Measurements from ENCODE around the gene PPL.
"Not testable (repeated sequence)": the region's sequence is repeated elsewhere in the genome, so short reads cannot be mapped to it uniquely, and the experiment has no call there.

PPL gene

DNA sequence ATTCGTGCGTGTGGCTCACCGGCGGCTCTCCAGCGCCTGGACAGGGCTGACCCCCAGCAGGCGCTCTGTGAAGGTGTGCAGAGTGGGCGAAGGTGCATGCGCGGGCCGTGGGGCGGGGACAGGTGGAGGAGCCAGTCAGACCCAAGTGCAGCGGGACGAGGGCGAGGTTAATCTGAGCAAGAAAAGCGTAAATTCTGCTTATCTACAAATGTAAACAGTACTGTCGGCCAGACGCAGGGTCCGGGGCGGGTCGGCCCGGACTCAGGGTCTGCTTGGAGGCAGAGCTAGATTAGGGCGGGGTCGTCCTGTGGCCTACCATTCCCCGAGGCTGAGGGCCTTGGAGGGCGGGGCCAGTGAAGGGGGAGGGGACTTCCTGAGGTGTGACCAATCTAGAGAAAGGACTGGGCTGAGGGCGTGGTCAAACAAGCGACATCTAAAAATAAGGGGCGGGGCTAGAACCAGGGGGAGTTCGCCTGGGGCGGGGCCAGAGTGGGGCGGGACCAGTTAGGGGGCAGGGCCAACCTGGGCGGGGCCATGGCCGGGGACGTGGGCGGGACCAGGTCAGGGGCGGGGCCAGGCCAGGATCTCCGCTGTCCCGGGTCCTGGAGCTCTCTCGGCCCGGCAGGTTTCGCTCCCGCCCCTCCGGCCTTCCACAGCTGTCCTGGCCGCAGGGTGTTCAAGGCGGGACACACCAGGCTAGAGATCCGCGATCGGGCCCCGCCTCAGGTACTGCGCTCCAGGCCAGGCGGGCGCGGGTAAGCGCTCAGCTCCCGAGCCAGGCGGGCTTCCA, 21.0 kb upstream of the PPL start, which contains the start of gene SEC14L5:
SEC14L5 (plus strand) TSS at position 611 of the 790 bp plus-strand sequence. CDS start 994 bp downstream, outside the sequence.
- peak; percentile 61 for DNase-seq (ENCODE audit: low read depth)

DNA sequence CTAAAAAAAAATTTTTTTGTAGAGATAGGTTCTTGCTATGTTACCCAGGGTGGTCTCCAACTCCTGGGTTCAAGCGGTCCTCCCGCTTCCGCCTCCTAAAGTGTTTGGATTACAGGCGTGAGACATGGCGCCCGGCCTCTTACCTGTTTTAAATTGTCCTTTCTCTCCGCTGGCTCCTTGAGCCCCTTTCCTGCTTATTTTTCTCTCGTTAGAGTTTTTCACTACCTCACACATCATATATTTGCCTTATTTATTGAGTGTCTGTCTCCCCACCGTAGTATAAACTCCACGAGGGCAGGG, 20.4 kb upstream of the PPL start:
- no peak for DNase-seq (ENCODE audit: low read depth)

DNA sequence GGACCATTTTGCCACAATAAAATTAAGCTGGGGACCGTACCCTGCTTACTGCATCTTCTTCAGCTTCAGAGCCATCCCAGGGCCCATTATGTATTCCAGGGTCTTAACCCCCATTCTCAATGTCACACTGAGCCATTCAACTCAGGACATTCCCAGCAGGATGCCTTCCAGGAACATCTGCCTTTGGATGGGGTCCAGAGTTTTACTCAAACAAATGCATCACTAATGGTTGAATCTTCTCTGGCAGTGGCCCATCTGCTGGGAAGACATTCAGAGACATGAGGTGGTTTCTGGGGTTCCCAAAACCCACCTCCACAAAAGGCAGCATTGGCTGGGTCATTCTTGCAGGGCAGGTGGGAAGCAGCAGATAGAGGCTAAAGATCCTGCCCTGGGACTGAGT, 17.8 kb upstream of the PPL start:
- no peak for DNase-seq (ENCODE audit: low read depth)

DNA sequence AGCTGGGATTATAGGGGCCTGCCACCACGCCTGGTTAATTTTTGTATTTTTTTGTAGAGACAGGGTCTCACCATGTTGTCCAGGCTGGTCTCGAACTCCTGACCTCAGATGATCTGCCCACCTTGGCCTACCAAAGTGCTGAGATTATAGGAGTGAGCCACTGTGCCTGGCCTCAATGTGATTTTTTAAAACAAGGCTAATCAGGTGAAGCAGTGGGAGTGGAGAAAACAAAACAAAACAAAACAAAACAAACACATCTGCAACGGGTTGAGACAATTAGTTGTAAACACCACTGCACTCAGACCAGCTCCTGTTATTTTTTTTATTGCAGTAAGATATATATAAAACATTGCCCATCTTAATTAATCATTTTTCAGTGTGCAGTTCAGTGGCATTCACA, 14.6 kb upstream of the PPL start:
- DNase-seq (ENCODE audit: low read depth): not testable (repeated sequence)

DNA sequence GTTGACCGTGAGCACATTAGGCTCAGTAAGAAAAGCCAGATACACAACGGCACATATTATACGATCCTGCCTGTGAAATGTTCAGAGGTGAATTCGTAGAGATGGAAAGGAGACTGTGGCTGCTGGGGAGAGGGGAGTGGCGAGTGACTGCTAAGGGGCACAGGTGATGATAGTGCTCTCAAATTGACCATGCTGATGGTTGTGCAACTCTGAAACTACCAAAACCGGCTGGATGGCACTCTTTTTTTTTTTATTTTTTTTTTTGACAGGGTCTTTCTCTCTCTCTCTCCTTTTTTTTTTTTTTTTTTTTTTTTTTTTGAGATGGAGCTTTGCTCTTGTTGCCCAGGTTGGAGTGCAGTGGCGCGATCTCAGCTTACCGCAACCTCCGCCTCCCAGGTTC, 13.0 kb upstream of the PPL start:
- DNase-seq (ENCODE audit: low read depth): no peak

DNA sequence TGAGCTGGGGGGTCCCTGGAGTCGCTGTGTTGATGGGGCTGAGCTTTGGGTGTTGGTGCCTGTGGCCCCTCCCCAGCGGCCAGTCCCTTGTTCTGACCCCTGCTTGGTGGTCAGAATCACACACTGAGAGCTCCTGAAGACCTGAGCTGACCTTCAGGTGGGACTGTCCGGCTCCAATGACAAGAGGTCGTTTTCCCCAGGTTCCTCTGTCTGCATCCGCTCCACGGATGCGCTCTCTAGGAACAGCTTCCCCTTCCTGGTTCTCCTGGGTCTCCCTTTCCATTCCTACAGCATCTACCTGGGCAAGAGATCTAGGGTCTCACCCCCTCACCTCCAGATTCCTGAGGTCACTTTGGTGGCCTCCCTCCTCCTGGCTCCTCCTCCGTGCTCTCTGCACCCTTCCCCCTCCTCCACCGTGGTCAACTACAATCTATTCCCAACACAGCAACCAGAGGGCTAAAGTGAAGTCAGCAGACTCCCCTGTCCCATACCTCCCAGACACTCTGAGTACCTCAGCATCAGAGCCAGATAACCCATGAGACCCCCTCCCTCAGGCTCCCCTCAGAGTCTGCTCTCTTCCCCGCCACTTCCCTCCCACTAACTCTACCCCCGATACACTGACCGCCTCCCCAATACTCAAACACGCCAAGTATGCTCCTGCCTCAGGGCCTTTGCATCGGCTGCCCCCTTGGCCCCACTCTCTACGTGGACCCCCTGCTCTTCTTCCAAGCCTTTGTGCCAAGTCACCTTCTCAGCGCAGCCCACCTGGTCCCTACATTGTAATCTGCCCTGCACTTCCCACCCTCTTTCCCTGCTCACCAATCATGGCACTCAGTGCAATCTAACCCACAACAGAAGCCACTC, 12.2 kb upstream of the PPL start:
- no peak for DNase-seq (ENCODE audit: low read depth)

DNA sequence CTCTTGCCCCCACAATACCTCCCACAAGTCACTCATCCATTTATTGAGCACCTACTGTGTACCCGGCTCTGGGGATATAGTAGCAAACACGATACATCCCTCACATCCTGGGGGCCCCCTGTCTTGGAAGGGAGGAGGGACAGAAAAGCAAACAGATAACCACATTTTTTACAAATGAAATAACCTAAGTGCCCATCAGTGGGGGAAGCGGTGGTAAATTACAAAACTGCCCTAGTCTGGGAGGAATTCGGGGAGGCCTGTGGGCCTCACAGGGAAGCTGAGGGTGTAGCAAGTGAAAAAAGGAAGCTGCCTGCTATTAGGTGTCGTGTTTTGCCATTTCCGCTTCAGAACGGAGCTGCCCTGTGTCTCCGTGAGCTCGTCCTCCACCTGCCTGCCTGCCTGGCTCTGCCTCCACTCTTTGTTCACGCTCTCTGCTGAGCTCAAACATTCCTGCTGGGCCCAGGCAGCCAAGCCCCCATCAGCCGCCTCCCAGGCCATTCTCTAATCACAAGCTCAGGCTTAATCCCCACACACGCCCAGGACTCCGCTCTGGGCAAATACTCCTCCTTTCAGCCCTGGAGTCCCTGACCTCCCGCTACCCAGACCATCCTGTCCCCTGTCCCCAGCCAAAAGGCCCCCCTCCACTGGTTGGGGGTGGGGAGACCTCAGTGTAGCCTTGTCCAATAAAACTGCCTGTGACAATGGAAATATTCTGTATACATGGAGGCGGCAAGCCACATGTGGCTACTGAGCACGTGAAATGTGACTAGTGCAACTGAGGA, 11.0 kb upstream of the PPL start:
- DNase-seq (ENCODE audit: low read depth): no peak

DNA sequence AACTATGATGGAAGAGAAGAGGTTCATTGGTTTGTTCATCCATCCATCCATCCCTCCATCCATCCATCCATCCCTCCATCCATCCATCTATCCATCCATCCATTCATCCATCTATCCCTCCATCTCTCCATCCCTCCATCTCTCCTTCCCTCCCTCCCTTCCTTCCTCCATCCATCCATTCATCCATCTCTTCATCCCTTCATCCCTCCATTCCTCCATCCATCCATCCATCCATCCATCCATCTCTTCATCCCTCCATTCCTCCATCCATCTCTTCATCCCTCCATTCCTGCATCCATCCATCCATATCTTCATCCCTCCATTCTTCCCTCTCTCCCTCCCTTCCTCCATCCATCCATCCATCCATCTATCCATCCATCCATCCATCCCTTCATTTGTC, 10.0 kb upstream of the PPL start:
- DNase-seq (ENCODE audit: low read depth): no peak

DNA sequence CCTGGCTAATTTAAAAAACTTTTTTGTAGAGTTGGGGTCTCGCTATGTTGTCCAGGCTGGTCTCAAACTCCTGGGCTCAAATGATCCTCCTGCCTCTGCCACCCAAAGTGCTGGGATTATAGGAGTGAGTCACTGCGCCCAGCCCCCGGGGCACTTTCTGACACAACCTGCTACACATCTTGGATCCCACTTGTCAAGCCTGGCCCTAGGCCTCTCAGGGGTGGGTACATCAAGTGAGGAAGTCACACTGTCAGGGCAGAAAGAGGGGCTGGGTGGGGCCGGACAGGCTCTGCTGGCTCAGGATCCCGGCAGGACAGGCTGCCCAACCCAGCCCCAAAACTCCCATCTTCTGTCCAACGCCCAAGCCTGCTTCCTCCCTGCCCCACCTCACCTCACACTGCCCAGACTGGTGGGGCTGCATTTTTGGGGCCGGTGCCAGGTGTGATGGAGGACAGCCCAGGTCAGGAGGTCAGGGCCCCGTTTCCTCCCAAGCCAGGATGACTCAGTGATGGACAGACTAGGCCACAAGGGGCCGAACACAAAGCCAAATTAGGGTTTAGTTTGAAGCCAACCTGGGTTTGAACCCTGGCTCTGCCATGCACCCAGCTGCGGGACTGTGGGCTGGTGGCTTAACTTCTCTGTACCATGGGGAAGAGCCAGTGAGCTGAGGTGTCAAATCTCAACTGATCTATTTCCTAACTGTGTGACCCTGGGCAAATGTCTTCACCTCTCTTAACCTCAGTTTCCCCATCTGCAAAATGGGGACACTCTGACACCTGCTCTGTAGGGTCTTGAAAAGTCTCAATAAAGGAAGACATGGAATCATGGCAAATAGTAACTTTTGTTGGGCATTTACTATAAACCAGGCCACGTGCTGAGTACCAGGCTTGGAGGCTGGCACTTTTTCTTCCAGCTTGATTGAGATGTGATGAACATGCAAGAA, 8.9 kb upstream of the PPL start:
- no peak for DNase-seq (ENCODE audit: low read depth)

DNA sequence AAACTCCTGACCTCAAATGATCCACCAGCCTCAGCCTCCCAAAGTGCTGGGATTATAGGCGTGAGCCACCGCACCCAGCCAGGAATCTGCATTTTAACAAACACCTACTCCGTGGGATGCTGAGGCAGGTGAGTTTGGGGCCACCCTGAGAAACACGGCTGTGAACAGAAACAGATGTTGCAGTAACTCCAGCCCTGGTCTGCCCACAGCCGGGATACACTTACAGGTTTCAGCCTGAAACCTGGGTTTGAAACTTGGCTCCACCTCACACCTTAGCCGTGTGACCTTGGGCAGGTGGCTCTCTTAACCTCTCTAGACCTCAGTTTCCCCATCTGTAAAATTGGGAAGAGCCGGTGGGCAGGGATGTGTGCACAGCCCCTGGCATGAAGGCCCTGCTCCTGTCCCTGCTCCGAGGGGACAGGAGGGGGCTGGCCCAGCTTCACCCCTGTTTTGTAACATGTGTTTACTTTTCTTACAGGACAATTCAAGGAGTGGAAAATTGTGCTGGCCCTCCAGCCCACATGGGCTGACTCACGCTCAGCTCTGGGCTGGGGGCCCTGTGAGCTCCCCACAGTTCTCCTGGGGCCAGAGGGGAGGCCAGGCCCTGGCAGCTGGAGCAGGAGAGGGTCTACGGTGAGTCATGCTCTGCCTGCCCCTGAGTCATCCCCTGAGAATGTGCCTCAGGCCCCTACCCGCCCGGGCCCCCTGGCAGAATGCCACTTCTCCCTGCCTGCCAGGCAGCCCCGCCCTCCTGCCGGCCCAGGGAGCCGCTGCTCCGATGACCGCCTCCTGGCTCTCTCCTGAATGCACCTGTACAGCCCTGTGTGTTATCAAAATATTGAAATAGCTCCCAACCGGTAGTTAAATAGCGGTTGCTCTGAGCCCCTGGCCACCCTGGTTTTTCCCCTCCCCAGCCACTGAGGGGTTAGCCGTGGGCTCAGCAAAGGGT, 7.7 kb upstream of the PPL start:
- DNase-seq (ENCODE audit: low read depth): peak; percentile 81

DNA sequence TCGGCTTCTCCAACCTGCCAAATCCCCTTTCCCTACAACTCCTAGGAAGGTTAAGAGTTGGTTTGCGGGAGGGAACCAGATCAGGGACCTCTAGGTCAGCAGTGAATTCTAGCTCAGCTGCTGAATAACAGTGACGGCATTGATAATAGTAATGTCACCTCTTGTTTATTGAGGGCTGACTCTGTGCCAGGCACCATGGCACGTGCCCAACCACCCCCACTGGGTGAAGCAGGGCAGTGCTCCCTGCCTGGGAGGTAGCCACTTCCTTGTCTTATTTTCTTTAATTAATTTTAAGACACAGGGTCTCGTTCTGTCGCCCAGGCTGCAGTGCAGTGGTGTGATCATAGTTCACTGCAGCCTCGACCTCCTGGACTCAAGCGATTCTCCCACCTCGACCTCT, 5.5 kb upstream of the PPL start:
- no peak for DNase-seq (ENCODE audit: low read depth)

DNA sequence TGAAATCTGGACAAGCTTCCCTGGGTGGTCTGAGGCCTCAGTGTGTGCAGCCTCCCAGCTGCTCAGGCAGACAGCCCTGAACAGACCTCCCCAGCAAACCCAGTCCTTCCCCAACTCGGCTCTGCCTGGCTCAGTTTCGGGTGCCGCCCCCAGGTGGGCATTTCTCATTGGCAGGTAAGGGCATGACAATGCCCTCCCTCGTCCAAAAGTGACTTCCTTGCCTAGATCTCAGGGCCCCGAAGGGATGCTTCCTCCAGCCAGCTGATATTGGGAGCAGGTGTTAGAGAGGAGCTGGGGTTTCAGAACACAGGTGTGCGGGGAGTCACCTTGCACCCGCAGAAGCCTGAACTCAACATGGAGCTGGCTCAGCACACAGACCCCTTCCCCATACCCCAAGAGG, 3.8 kb upstream of the PPL start:
- DNase-seq (ENCODE audit: low read depth): no peak

DNA sequence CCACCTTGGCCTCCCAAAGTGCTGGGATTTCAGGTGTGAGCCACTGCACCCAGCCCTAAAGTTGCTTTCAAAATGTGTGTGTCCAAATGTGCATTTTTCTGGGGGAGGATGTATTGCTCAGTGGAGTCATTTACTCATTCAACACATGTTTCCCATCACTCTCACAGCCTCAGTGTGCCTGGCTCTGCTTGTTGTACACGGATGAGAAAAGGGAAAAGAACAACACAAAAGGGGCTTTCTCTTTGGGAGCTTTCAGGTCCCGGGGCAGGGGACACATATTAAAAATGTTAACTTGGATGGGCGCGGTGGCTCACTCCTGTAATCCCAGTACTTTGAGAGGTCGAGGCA, 1.7 kb upstream of the PPL start:
- no peak for DNase-seq (ENCODE audit: low read depth)

DNA sequence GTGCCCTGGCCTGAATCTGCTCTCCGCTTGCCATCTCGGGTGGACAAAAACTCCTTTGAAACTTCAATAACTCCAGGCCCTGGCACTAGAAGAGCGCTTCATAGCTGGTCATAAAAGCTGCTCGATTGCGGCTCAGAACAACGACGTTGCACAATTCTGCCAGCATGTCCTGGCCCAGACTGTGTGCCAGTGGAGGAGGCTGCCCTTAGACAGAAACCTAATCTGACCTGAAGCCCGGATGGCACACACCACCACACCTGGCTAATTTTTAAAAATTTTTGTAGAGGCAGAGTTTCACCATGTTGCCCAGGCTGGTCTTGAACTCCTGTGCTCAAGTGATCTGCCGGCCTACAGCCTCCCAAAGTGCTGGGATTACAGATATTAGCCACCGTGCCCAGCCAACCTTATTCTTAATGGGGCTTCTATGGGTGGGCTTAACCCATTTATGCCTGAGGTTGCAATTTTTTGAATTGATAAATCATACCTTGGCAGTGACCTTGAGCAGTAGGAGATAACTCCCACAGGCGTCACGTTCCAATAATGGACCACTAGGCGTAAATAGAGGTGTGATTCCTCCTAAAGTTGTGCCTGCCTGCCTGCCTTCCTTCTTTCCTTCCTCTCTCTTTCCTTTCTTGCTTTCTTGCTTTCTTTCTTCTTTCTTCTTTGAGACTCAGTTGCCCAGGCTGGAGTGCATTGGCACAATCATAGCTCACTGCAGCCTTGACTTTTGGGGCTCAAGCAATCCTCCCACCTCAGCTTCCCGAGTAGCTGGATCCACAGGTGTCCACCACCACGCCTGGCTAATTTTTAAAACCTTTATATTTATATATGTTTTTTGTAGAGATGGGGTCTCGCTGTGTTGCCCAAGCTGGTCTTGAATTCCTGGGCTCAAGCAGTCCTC, 1.1 kb upstream of the PPL start:
- no peak for DNase-seq (ENCODE audit: low read depth)

DNA sequence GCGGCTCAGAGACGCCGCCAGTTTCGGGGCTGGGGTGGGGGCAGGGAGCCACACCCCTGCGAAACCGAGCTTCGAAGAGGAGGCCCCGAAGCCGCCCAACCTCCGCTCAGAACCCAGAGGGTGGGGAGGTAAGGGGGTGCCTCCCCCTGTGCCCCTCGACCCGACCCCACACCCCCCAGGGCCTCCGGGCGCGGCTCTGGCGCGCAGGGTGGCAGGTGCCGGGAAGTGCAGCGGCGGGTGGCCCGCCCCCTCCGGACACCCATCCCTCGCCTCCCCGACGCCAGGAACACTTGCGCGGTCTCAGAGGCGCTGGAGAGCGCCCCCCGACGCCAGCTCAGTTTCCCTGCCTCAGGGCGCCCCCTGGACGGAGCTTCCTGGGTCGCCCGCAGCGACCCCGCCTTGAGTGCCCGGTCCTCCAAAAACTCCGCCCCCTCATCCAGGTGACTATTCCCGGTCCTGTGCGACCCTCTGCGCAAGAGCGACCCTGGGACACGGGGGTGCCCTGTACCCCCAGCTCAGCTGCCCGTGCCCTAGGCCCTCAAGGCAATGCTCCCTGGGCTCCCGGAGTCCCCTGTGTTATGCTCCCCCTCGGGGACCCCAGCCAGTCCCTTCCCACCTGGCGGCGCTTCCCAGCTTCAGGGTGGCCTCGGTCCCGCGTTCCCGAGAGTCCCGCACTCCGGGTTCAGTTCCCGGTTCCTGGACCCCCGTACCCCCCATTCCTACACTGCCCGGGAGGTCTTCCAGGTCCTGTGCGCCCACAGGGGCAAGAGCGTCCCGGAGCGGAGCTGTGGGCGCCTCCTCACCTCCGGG, 562 bp downstream of the PPL start:
- no peak for DNase-seq (ENCODE audit: low read depth)

DNA sequence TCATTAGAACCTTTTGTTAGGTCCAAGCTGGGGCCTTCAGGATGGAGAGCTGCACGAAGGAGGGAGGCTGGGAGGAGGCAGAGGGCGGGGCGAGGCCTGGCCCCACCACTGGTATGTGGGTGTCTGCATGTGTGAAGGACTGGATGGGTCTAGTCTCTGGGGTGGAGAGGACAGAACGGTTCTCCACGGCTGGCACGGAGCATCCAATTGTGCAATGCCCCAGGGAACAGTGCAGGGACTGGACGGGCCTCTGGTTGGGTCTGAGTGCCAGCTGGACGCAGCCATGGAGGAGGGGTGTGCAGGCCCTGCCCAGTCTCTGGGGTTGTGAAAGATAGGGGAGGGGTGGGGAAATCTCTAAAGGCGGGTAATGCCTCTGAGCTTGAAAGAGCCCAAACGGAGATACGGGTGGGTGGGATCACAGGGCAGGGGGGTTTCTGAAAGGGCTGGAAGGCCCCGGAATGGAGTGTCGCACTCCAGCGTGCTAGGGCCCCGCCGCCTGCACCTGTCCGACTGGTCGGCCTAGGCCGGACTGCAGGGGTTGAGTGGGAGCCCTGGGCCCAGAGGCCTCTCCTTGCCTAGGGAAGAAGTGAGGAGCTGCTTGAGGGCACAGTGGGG, 1.6 kb downstream of the PPL start:
- DNase-seq (ENCODE audit: low read depth): peak; percentile 88

DNA sequence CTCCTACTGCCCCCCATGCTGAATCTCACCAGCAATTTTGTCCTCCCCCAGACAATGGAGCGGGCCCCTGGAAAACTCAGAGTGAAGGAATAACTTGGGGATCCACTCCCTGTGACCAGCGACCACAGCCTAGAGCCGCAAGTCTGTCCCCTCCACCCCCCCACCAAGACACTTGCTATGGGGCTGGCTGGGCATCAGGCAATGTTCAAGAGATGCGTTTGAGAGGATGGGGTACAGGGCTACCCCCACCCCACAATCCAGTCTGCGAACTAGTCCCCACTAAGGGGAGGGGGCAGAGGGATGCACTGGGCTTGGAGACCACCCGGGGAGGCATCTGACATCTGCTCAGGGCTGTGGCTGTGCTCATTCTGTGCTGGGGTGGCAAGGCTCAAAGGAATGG, 2.4 kb downstream of the PPL start:
- no peak for DNase-seq (ENCODE audit: low read depth)

DNA sequence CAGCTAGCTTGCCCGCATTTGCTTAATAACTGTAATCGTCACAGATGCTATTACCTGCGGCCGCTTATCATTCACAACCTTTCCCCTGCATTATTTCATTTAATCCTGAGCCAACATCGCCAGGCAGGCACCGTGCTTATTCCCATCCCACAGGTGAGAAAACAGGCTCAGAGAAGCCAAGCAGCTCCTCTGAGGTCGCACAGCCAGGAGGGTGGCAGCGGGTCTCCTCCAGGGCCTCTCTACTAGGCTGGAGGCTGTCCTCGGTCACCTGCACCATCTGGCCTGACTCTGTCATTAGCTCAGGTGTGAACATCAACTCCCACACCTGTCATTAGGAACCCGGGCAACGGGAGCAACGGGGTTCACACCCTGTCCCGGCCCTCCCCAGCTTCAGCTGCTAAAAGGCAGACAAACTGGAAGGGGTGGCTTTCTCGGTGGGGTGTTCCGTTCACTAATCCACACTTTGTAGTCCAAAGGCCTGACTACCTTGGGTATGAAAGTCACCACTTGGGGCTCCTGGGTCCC, 3.0 kb downstream of the PPL start:
- no peak for DNase-seq (ENCODE audit: low read depth)

Data from GM04503 (cell line).